A549 (cell line): Measurements from ENCODE around the gene TTC27.

Experiments
- KDM1A ChIP-seq: fragments of 200-600 bp; sonication (generic); IDR thresholded peaks from 2 replicates; pipeline ENCODE4 v1.6.1; 2016; ENCODE audit warnings: low read depth, mild to moderate bottlenecking
- MAZ ChIP-seq: fragments of 150-350 bp; IDR thresholded peaks from 2 replicates; pipeline ENCODE4 v1.6.1; 2014; ENCODE audit warnings: antibody characterized with exemption, low read depth, low read length, borderline replicate concordance
- POLR2A ChIP-seq: IDR thresholded peaks from 2 replicates; pipeline ENCODE4 v1.6.1; 2012; ENCODE audit warnings: mild to moderate bottlenecking, low read length
- POLR2AphosphoS2 ChIP-seq: conservative IDR thresholded peaks from 2 replicates; pipeline ENCODE4 v1.6.1; 2012; ENCODE audit warnings: low read length, improper control_type of control experiment, inconsistent platforms
- RAD21 ChIP-seq, 2 experiments: fragments of >200 bp in 1 of 2; sonication (Bioruptor Twin) in 1 of 2; formaldehyde crosslinking in 1 of 2; IDR thresholded peaks in 1 of 2; conservative IDR thresholded peaks in 1 of 2; 2 replicates in 1 of 2; 3 replicates in 1 of 2; pipeline ENCODE4 v1.6.1; 2012 to 2018; ENCODE audit warnings: inconsistent platforms in 1 of 2
- TF ChIP-seq, protein P1 (sequence below): fragments of 450-650 bp; IDR thresholded peaks from 2 replicates; pipeline ENCODE4 v1.6.1; 2014; ENCODE audit warnings: antibody characterized with exemption
- TF ChIP-seq, protein P2 (sequence below): fragments of >200 bp; sonication (Bioruptor Twin); formaldehyde crosslinking; IDR thresholded peaks from 3 replicates; pipeline ENCODE4 v1.5.1; 2016
- TF ChIP-seq, protein P3 (sequence below): fragments of 200-600 bp; sonication (generic); IDR thresholded peaks from 2 replicates; pipeline ENCODE4 v1.6.1; 2016; ENCODE audit warnings: antibody characterized with exemption, mild to moderate bottlenecking, moderate library complexity
- TF ChIP-seq, protein P4 (sequence below): IDR thresholded peaks from 2 replicates; pipeline ENCODE4 v1.6.1; 2012
- TF ChIP-seq, protein P5 (sequence below): IDR thresholded peaks from 2 replicates; pipeline ENCODE4 v1.6.1; 2012; ENCODE audit warnings: low read depth, borderline replicate concordance

DNA sequence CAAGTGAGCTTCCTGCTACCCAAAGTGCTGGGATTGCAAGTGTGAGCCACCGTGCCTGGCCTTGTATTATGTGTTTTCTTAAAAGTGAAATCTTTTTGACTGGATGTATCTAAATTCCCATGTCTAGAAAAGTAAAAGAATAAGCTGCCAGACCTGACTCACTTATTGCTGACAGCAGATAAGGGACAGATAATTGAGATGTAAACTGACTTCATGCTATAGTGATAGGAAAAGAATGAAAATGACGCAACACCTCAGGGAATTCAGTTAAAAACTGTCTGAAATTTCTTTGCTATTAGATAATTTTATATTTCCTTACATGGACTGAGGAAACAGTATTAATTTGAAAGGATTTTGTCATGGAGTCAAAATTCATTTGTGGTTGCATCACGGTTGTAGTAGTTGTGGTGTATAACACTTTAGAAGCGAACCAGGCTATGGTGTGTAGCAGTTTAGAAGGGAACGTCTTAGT is 19.4 kb downstream of the TTC27 start:
- TF ChIP-seq MAZ (no peak), KDM1A (no peak), POLR2A (no peak), RAD21 (conservative IDR thresholded peaks at IDR 0.05 in 1 of 2, IDR thresholded peaks at IDR 0.05 in 1 of 2) (no peak), POLR2AphosphoS2 (no peak)
- TF ChIP-seq, protein P1, sequence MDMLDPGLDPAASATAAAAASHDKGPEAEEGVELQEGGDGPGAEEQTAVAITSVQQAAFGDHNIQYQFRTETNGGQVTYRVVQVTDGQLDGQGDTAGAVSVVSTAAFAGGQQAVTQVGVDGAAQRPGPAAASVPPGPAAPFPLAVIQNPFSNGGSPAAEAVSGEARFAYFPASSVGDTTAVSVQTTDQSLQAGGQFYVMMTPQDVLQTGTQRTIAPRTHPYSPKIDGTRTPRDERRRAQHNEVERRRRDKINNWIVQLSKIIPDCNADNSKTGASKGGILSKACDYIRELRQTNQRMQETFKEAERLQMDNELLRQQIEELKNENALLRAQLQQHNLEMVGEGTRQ = no peak
- TF ChIP-seq, protein P2, sequence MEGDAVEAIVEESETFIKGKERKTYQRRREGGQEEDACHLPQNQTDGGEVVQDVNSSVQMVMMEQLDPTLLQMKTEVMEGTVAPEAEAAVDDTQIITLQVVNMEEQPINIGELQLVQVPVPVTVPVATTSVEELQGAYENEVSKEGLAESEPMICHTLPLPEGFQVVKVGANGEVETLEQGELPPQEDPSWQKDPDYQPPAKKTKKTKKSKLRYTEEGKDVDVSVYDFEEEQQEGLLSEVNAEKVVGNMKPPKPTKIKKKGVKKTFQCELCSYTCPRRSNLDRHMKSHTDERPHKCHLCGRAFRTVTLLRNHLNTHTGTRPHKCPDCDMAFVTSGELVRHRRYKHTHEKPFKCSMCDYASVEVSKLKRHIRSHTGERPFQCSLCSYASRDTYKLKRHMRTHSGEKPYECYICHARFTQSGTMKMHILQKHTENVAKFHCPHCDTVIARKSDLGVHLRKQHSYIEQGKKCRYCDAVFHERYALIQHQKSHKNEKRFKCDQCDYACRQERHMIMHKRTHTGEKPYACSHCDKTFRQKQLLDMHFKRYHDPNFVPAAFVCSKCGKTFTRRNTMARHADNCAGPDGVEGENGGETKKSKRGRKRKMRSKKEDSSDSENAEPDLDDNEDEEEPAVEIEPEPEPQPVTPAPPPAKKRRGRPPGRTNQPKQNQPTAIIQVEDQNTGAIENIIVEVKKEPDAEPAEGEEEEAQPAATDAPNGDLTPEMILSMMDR = no peak
- TF ChIP-seq, protein P3, sequence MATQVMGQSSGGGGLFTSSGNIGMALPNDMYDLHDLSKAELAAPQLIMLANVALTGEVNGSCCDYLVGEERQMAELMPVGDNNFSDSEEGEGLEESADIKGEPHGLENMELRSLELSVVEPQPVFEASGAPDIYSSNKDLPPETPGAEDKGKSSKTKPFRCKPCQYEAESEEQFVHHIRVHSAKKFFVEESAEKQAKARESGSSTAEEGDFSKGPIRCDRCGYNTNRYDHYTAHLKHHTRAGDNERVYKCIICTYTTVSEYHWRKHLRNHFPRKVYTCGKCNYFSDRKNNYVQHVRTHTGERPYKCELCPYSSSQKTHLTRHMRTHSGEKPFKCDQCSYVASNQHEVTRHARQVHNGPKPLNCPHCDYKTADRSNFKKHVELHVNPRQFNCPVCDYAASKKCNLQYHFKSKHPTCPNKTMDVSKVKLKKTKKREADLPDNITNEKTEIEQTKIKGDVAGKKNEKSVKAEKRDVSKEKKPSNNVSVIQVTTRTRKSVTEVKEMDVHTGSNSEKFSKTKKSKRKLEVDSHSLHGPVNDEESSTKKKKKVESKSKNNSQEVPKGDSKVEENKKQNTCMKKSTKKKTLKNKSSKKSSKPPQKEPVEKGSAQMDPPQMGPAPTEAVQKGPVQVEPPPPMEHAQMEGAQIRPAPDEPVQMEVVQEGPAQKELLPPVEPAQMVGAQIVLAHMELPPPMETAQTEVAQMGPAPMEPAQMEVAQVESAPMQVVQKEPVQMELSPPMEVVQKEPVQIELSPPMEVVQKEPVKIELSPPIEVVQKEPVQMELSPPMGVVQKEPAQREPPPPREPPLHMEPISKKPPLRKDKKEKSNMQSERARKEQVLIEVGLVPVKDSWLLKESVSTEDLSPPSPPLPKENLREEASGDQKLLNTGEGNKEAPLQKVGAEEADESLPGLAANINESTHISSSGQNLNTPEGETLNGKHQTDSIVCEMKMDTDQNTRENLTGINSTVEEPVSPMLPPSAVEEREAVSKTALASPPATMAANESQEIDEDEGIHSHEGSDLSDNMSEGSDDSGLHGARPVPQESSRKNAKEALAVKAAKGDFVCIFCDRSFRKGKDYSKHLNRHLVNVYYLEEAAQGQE = no peak
- TF ChIP-seq, protein P4, sequence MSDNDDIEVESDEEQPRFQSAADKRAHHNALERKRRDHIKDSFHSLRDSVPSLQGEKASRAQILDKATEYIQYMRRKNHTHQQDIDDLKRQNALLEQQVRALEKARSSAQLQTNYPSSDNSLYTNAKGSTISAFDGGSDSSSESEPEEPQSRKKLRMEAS = no peak
- TF ChIP-seq, protein P5, sequence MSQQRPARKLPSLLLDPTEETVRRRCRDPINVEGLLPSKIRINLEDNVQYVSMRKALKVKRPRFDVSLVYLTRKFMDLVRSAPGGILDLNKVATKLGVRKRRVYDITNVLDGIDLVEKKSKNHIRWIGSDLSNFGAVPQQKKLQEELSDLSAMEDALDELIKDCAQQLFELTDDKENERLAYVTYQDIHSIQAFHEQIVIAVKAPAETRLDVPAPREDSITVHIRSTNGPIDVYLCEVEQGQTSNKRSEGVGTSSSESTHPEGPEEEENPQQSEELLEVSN = no peak
